ENCODE measurements around the gene MAP1LC3A. TPM values are rescaled to one million over a fixed set of nuclear protein-coding genes. Genes with fewer than 3 reads are reported as not detected.

MAP1LC3A gene
- total RNA-seq, 3 donors from 2014 or later, result 39.2 to 58.2 (median 51.5) TPM

DNA sequence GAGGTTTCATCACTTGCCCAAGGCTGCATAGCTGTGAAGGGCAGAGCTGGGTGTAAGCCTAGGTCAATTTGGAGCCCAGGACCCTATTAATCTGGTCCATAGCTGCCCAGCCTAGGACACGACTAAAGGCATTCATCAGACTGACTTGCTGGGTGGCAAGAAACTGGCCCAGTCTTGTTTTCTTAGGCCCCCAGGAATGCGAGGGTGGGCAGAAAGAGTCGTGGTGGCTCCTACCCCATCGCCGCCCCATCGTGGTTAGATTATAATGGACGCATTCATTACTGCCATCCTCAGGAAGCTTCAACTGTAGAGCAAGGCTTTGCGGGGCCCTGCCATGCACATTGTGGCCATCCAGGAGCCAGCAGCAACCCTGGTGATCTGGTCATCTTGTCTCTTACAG is 26.2 kb upstream of the MAP1LC3A start:
- Histone ChIP-seq H3K36me3 (no peaks in the 10 kb centered on the region), H3K27me3 (no peaks in the 10 kb centered on the region), H3K9me3 (no peaks in the 10 kb centered on the region), H3K27ac (no peak overlapping the region), H3K4me3 (no peak overlapping the region), H3K4me1 (no peaks in the 10 kb centered on the region)
- TF ChIP-seq POLR2AphosphoS5 (IDR thresholded peaks at IDR 0.05) (no peak), POLR2A (IDR thresholded peaks at IDR 0.05) (no peak), CTCF (IDR thresholded peaks at IDR 0.05) (no peak)
- intact Hi-C loops (cut with DNase I; ENCODE audit: low total_unique reads), result loop anchor here (10.0 kb wide), 1 partner anchor 172 kb away; the partner anchor contains the start of gene TP53INP2
- no peak for DNase-seq (ENCODE audit: low spot score in 2 of 2)

GRCh38 chr20:34532756-34533155 is 25.8 kb upstream of the MAP1LC3A start:
- DNase-seq (ENCODE audit: low spot score in 2 of 2), result no peak
- no peak for TF ChIP-seq CTCF (IDR thresholded peaks at IDR 0.05)
- no peak for TF ChIP-seq POLR2A (IDR thresholded peaks at IDR 0.05)
- TF ChIP-seq POLR2AphosphoS5 (IDR thresholded peaks at IDR 0.05), result no peak
- intact Hi-C loops (cut with DNase I; ENCODE audit: low total_unique reads), result loop anchor here (10.0 kb wide), 1 partner anchor 172 kb away; the partner anchor contains the start of gene TP53INP2
- H3K36me3 ChIP-seq, result no peaks in the 10 kb centered on the region
- no peaks in the 10 kb centered on the region for H3K4me1 ChIP-seq
- H3K4me3 ChIP-seq, result no peak overlapping the region
- no peak overlapping the region for H3K27ac ChIP-seq
- no peaks in the 10 kb centered on the region for H3K9me3 ChIP-seq
- no peaks in the 10 kb centered on the region for H3K27me3 ChIP-seq

GRCh38 chr20:34534391-34535165 is 23.9 kb upstream of the MAP1LC3A start:
- H3K4me1 ChIP-seq, result no peaks in the 10 kb centered on the region
- no peaks in the 10 kb centered on the region for H3K36me3 ChIP-seq
- no peak for DNase-seq (ENCODE audit: low spot score in 2 of 2)
- H3K27me3 ChIP-seq, result no peaks in the 10 kb centered on the region
- no peak for TF ChIP-seq POLR2A (IDR thresholded peaks at IDR 0.05)
- no peak for TF ChIP-seq CTCF (IDR thresholded peaks at IDR 0.05)
- no peak for TF ChIP-seq POLR2AphosphoS5 (IDR thresholded peaks at IDR 0.05)
- H3K27ac ChIP-seq, result no peak overlapping the region
- H3K4me3 ChIP-seq, result no peak overlapping the region
- intact Hi-C loops (cut with DNase I; ENCODE audit: low total_unique reads), result loop anchor here (10.0 kb wide), 1 partner anchor 170 kb away; the partner anchor contains the start of gene TP53INP2
- H3K9me3 ChIP-seq, result no peaks in the 10 kb centered on the region

DNA sequence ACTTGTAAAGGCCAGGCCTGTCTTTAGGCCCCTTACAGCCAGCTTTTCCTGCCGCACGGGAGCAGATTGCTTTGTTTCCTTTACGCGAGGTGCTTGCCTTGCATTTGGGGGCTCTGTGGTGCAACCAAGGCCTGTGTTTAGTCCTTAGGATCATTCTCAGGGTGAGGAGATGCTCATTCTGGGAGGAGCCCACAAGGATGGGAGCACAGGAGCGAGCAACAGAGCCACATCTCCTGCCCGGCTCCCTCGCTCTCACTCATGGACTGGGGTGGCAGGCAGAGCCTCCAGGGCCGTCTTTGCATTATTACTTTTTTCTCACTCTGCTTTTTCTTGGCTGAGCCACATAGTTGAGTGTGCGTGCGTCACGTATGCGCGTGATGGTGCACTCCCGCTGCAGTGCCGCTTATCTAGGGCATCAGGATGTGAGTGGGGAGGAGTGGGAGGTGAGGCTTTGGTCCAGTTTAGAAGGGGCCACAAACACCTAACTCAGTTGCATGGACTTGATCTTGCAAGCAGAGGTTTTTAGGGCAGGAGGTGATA is 23.1 kb upstream of the MAP1LC3A start:
- TF ChIP-seq POLR2AphosphoS5 (IDR thresholded peaks at IDR 0.05) (no peak), POLR2A (IDR thresholded peaks at IDR 0.05) (no peak), CTCF (IDR thresholded peaks at IDR 0.05) (no peak)
- DNase-seq (ENCODE audit: low spot score in 2 of 2), result no peak
- Histone ChIP-seq H3K27me3 (no peaks in the 10 kb centered on the region), H3K9me3 (no peaks in the 10 kb centered on the region), H3K4me1 (no peaks in the 10 kb centered on the region), H3K27ac (no peak overlapping the region), H3K36me3 (peaks cover 4% of the 10 kb centered on the region), H3K4me3 (no peak overlapping the region)
- intact Hi-C loops (cut with DNase I; ENCODE audit: low total_unique reads), result loop anchor here (10.0 kb wide), 1 partner anchor 169 kb away; the partner anchor contains the start of gene TP53INP2

- no peaks in the 10 kb centered on the region for H3K9me3 ChIP-seq
- intact Hi-C loops (cut with DNase I; ENCODE audit: low total_unique reads), result loop anchor here (10.0 kb wide), 1 partner anchor 169 kb away; the partner anchor contains the start of gene TP53INP2
- H3K4me3 ChIP-seq, result no peak overlapping the region
- TF ChIP-seq CTCF (IDR thresholded peaks at IDR 0.05), result no peak
- no peak for TF ChIP-seq POLR2AphosphoS5 (IDR thresholded peaks at IDR 0.05)
- TF ChIP-seq POLR2A (IDR thresholded peaks at IDR 0.05), result no peak
- no peaks in the 10 kb centered on the region for H3K27me3 ChIP-seq
- H3K27ac ChIP-seq, result no peak overlapping the region
- peaks cover 9% of the 10 kb centered on the region for H3K36me3 ChIP-seq
- no peaks in the 10 kb centered on the region for H3K4me1 ChIP-seq
- DNase-seq (ENCODE audit: low spot score in 2 of 2), result no peak
Measured at GRCh38 chr20:34535857-34536256, 22.7 kb upstream of the MAP1LC3A start.
